ENCODE measurements around the gene PDGFRB. TPM values are rescaled to one million over a fixed set of nuclear protein-coding genes. Genes with fewer than 3 reads are reported as not detected.

The PDGFRB gene
- polyA plus RNA-seq, 3 donors = 0.04 to 0.99 (median 0.20) TPM

- H3K36me3 ChIP-seq (replicated peaks in 1 of 2; ENCODE audit: control insufficient read depth in 1 of 2, insufficient read depth in 2 of 2, low read length in 2 of 2) = peaks cover 48% of the 10 kb centered on the region in 2 donors
- Mint-ChIP-seq H3K4me3 (peak overlapping the region; percentile 96 to 98), H3K9me3 (peaks cover 0 to 2% (median 0%) of the 10 kb centered on the region in 7 donors), H3K36me3 (peaks cover 29 to 35% of the 10 kb centered on the region in 2 donors), H3K4me1 (peaks cover 75% of the 10 kb centered on the region), H3K27me3 (ENCODE audit: low read depth in 3 of 3) (peaks cover 0 to 7% (median 3%) of the 10 kb centered on the region in 3 donors), H3K27ac (peak overlapping the region; percentile 91 to 96 (median 94))
- peaks cover 95% of the 10 kb centered on the region for H3K79me2 ChIP-seq (ENCODE audit: insufficient read depth, low read length)
- H3K9me3 ChIP-seq (replicated peaks in 1 of 2; ENCODE audit: control insufficient read depth in 1 of 2, insufficient read depth in 1 of 2, low read length in 2 of 2) = no peaks in the 10 kb centered on the region
- peaks cover 87% of the 10 kb centered on the region for H4K20me1 ChIP-seq (ENCODE audit: insufficient read depth, low read length)
- H3K4me3 ChIP-seq (replicated peaks in 1 of 3; ENCODE audit: low read depth in 2 of 3, low read length in 3 of 3) = peak overlapping the region; percentile 61 to 87 (median 81)
- H3K4me1 ChIP-seq (ENCODE audit: control insufficient read depth in 1 of 2, insufficient read depth in 2 of 2, low read length in 2 of 2) = peaks cover 48 to 56% of the 10 kb centered on the region in 2 donors
- intact Hi-C loops (cut with micrococcal nuclease) = no loop called here
- no peak overlapping the region for H2AFZ ChIP-seq (ENCODE audit: insufficient read depth, low read depth, low read length, poor library complexity, severe bottlenecking)
- no peaks in the 10 kb centered on the region for H3K27me3 ChIP-seq (ENCODE audit: control insufficient read depth in 2 of 2, insufficient read depth in 2 of 2, low read length in 2 of 2)
- 0% methylated on average over 10 of the region's 15 CpGs for WGBS (ENCODE audit: insufficient coverage)
- peak overlapping the region; percentile 88 for H3K4me2 ChIP-seq (replicated peaks; ENCODE audit: extremely low read depth, low read length, poor library complexity, severe bottlenecking)
- H3K27ac ChIP-seq (ENCODE audit: low read depth in 1 of 2, low read length in 2 of 2) = peak overlapping the region; percentile 65 to 83
- H3K9ac ChIP-seq (ENCODE audit: insufficient read depth, low read length, poor library complexity, severe bottlenecking) = peak overlapping the region; percentile 58
- no peak for TF ChIP-seq CTCF (IDR thresholded peaks at IDR 0.05)
- peak; percentile 48 to 71 (median 69) for DNase-seq
These were observed 73.9 kb downstream of the PDGFRB start for GRCh38 chr5:150081541-150082283.

GRCh38 chr5:150080696-150081435, 74.8 kb downstream of the PDGFRB start:
- Mint-ChIP-seq H3K4me3 (peak overlapping the region in 1 of 2 donors; percentile 98), H3K27me3 (ENCODE audit: low read depth in 3 of 3) (peaks cover 0 to 7% (median 3%) of the 10 kb centered on the region in 3 donors), H3K36me3 (peaks cover 29 to 35% of the 10 kb centered on the region in 2 donors), H3K4me1 (peaks cover 70% of the 10 kb centered on the region), H3K27ac (peak overlapping the region; percentile 91 to 96 (median 94)), H3K9me3 (peaks cover 0 to 2% (median 0%) of the 10 kb centered on the region in 7 donors)
- peak overlapping the region in 1 of 2 donors; percentile 83 for H3K27ac ChIP-seq (ENCODE audit: low read depth in 1 of 2, low read length in 2 of 2)
- H3K4me2 ChIP-seq (replicated peaks; ENCODE audit: extremely low read depth, low read length, poor library complexity, severe bottlenecking) = peak overlapping the region; percentile 88
- peaks cover 92% of the 10 kb centered on the region for H3K79me2 ChIP-seq (ENCODE audit: insufficient read depth, low read length)
- H3K9ac ChIP-seq (ENCODE audit: insufficient read depth, low read length, poor library complexity, severe bottlenecking) = no peak overlapping the region
- peaks cover 56% of the 10 kb centered on the region in 2 donors for H3K36me3 ChIP-seq (replicated peaks in 1 of 2; ENCODE audit: control insufficient read depth in 1 of 2, insufficient read depth in 2 of 2, low read length in 2 of 2)
- H2AFZ ChIP-seq (ENCODE audit: insufficient read depth, low read depth, low read length, poor library complexity, severe bottlenecking) = no peak overlapping the region
- WGBS (ENCODE audit: insufficient coverage) = 97% methylated on average over 9 of the region's 15 CpGs
- no peak for DNase-seq
- TF ChIP-seq CTCF (IDR thresholded peaks at IDR 0.05) = no peak
- no peaks in the 10 kb centered on the region for H3K27me3 ChIP-seq (ENCODE audit: control insufficient read depth in 2 of 2, insufficient read depth in 2 of 2, low read length in 2 of 2)
- intact Hi-C loops (cut with micrococcal nuclease) = no loop called here
- no peaks in the 10 kb centered on the region for H3K9me3 ChIP-seq (replicated peaks in 1 of 2; ENCODE audit: control insufficient read depth in 1 of 2, insufficient read depth in 1 of 2, low read length in 2 of 2)
- peak overlapping the region in 1 of 3 experiments; percentile 87 for H3K4me3 ChIP-seq (replicated peaks in 1 of 3; ENCODE audit: low read depth in 2 of 3, low read length in 3 of 3)
- peaks cover 45 to 51% of the 10 kb centered on the region in 2 donors for H3K4me1 ChIP-seq (ENCODE audit: control insufficient read depth in 1 of 2, insufficient read depth in 2 of 2, low read length in 2 of 2)
- peaks cover 96% of the 10 kb centered on the region for H4K20me1 ChIP-seq (ENCODE audit: insufficient read depth, low read length)
